Measurements from ENCODE around the gene UHMK1. TPM values are rescaled to one million over a fixed set of nuclear protein-coding genes. Genes with fewer than 3 reads are reported as not detected.

Gene UHMK1
- total RNA-seq, 1 experiment from 2014 or later, result 15.8 TPM

DNA sequence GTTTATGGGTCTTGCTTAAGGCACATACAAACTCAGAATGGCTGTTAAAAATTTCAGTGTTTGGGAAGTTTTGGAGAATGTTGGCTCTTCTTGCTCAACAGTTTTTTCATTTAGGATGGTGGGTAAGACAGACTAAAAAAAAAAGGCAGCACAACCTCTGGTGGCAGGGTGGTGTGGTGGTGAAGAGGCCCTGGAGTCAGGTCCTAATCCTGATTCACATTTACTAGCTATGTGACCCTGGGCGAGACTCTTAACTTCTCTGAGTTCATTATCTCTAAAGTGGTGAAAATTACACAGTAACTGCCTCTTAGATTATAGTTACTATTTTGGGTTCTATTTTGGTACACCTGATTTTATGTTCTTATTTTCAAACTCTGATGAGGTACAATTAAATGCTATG lies 75.5 kb downstream of the UHMK1 start:
- no peaks in the 10 kb centered on the region for H3K4me1 ChIP-seq (ENCODE audit: insufficient read depth, low read length)
- no peak overlapping the region for H2AFZ ChIP-seq (ENCODE audit: low read length)
- H3K27me3 ChIP-seq (ENCODE audit: insufficient read depth, low read length), result no peaks in the 10 kb centered on the region
- H2BK20ac ChIP-seq (ENCODE audit: low read depth, low read length, poor library complexity, severe bottlenecking), result no peak overlapping the region
- no peak overlapping the region for H3K4ac ChIP-seq (ENCODE audit: low read depth, low read length)
- no peak overlapping the region for H2BK15ac ChIP-seq (ENCODE audit: low read depth, low read length)
- no peaks in the 10 kb centered on the region for H3K27me3 Mint-ChIP-seq (ENCODE audit: low read depth)
- no peaks in the 10 kb centered on the region for H3K23me2 ChIP-seq (ENCODE audit: insufficient read length, low read depth, low read length, poor library complexity, severe bottlenecking)
- no peak overlapping the region for H3K18ac ChIP-seq (ENCODE audit: insufficient read length, low read depth, low read length)
- no peaks in the 10 kb centered on the region for H3K9me3 Mint-ChIP-seq
- H2BK120ac ChIP-seq (ENCODE audit: low read depth, low read length, poor library complexity, severe bottlenecking), result no peak overlapping the region
- no peak overlapping the region for H2BK12ac ChIP-seq (ENCODE audit: insufficient read length, low read depth, low read length)
- H4K20me1 ChIP-seq (ENCODE audit: control insufficient read depth, insufficient read depth, insufficient read length), result no peaks in the 10 kb centered on the region
- H2BK5ac ChIP-seq (ENCODE audit: insufficient read length, low read length), result no peak overlapping the region
- no peak overlapping the region for H4K91ac ChIP-seq (ENCODE audit: insufficient read length, low read depth, low read length)
- H3K4me3 Mint-ChIP-seq, result no peak overlapping the region
- no peak for DNase-seq
- TF ChIP-seq CTCF (conservative IDR thresholded peaks at IDR 0.05), result no peak
- no peak overlapping the region for H3K14ac ChIP-seq (ENCODE audit: insufficient read depth, low read length)
- no peak overlapping the region for H3K9ac ChIP-seq (ENCODE audit: extremely low read depth, insufficient read length, low read length)
- no peak overlapping the region for H3T11ph ChIP-seq (ENCODE audit: low read length)
- no peak overlapping the region for H4K5ac ChIP-seq (ENCODE audit: insufficient read length, low read depth, low read length)
- no peaks in the 10 kb centered on the region for H3K79me1 ChIP-seq (ENCODE audit: insufficient read depth, low read depth, low read length, poor library complexity, severe bottlenecking)
- no peaks in the 10 kb centered on the region for H3K4me1 Mint-ChIP-seq
- H3K4me2 ChIP-seq (ENCODE audit: insufficient read depth, insufficient read length, low read length), result no peak overlapping the region
- H3K27ac ChIP-seq (ENCODE audit: insufficient read length, low read depth, low read length), result no peak overlapping the region
- no peak overlapping the region for H4K8ac ChIP-seq (replicated peaks; ENCODE audit: insufficient read length, low read depth, low read length)
- H2AK5ac ChIP-seq (ENCODE audit: insufficient read length, low read length), result no peak overlapping the region
- peaks cover 0 to 5% (median 1%) of the 10 kb centered on the region in 3 experiments; a peak in 4 of 7 replicates for H3K36me3 Mint-ChIP-seq (ENCODE audit: insufficient read depth in 1 of 3, low read depth in 3 of 3)
- WGBS (ENCODE audit: extremely low coverage, insufficient read length, low lambda C conversion rate), result no CpG with 5 or more reads among the region's 1 CpG
- H3K23ac ChIP-seq (ENCODE audit: insufficient read length, low read depth, low read length), result no peak overlapping the region
- H3K27ac Mint-ChIP-seq, result no peak overlapping the region; a peak in 1 of 7 replicates
- no peaks in the 10 kb centered on the region for H3K79me2 ChIP-seq (ENCODE audit: insufficient read depth, low read length)
- H3K56ac ChIP-seq (ENCODE audit: insufficient read length, low read depth, low read length), result no peak overlapping the region
- H3K9me3 ChIP-seq (ENCODE audit: control insufficient read depth, low read depth, low read length), result no peaks in the 10 kb centered on the region

All from H9 (cell line).